ENCODE data around the gene IFFO2. TPM values are rescaled to one million over a fixed set of nuclear protein-coding genes. Genes with fewer than 3 reads are reported as not detected.

IFFO2 gene
- total and polyA plus RNA-seq, 2 of the 13 experiments (the other 11 are each of a cell fraction or from before 2014, with no cell fraction given), result 7.3 to 16.7 TPM

DNA sequence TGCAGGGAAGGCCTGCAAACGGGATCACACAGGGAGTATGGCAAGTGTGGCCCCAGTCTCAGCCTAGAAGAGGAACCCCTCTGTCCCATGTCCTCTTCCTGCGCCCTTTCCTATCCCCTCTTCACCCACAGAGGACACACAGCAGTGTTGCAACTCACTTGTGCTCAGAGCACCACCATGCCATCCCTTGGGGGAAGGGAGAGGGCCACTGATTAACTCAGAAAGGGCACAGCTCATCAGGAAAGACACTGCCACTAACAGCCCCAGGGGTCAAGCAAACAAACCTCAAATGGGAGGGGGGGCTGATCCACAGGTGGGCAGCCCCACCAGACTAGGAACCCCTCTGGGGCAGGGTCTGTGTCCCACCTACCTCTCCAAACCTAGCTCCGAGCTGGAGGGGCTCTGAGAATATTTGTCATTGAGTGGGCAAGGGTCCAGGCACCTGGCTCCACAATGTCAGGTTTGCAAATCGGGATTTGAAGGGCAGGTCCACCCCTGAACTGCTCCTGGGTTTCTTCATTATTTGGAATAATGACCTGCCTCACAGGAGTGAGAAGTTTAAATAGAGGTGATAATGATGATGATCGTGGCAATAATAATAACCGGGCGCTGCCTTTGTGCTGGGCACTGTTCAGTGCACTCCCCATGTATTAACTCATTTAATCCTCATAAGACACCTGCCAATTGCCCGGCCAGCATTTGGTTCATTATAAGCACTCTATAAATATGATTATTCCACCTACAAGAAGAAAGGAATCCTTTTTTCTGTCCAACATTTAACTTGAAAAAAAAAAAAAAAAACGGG lies 55.1 kb downstream of the IFFO2 start (continued):
- peak; percentile 75 for TF ChIP-seq AHDC1 (CRISPR knock-in tag; IDR thresholded peaks at IDR 0.05; ENCODE audit: borderline replicate concordance)
- TF ChIP-seq ZNF7 (CRISPR knock-in tag; IDR thresholded peaks at IDR 0.05), result no peak
- TF ChIP-seq CHD2 (IDR thresholded peaks at IDR 0.05; ENCODE audit: low read depth, low read length), result peak; percentile 31; the same call in 1 of the 2 replicates
- no peak for TF ChIP-seq ZKSCAN1 (IDR thresholded peaks at IDR 0.05; ENCODE audit: low read length)
- no peak for TF ChIP-seq CBX2 (IDR thresholded peaks at IDR 0.05; ENCODE audit: low read depth, low read length)
- no peak for TF ChIP-seq CBX2 (CRISPR knock-in tag; IDR thresholded peaks at IDR 0.05; ENCODE audit: low read depth)
- TF ChIP-seq, protein P1, sequence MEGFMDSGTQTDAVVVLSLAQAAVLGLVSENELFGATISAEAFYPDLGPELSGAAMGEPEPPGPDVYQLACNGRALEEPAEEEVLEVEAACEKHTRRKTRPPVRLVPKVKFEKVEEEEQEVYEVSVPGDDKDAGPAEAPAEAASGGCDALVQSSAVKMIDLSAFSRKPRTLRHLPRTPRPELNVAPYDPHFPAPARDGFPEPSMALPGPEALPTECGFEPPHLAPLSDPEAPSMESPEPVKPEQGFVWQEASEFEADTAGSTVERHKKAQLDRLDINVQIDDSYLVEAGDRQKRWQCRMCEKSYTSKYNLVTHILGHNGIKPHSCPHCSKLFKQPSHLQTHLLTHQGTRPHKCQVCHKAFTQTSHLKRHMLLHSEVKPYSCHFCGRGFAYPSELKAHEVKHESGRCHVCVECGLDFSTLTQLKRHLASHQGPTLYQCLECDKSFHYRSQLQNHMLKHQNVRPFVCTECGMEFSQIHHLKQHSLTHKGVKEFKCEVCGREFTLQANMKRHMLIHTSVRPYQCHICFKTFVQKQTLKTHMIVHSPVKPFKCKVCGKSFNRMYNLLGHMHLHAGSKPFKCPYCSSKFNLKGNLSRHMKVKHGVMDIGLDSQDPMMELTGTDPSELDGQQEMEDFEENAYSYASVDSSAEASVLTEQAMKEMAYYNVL (CRISPR knock-in tag; IDR thresholded peaks at IDR 0.05; ENCODE audit: borderline replicate concordance), result peak; percentile 90; the same call in 1 of the 2 replicates
- no peak for TF ChIP-seq NFE2 (CRISPR knock-in tag; IDR thresholded peaks at IDR 0.05)
- no peak for TF ChIP-seq ZFAT (CRISPR knock-in tag; conservative IDR thresholded peaks at IDR 0.05)
- no peak; the same call in 1 of the 2 replicates for TF ChIP-seq THAP11 (CRISPR knock-in tag; IDR thresholded peaks at IDR 0.05)
- TF ChIP-seq ZNF549 (CRISPR knock-in tag; IDR thresholded peaks at IDR 0.05), result no peak
- peak; percentile 68 for TF ChIP-seq SPEN (CRISPR knock-in tag; IDR thresholded peaks at IDR 0.05; ENCODE audit: low read depth)
- TF ChIP-seq NBN (conservative IDR thresholded peaks at IDR 0.05), result no peak
- TF ChIP-seq HDAC6 (IDR thresholded peaks at IDR 0.05; ENCODE audit: low read depth, low read length), result no peak
- peak; percentile 39; the same call in 1 of the 2 replicates for TF ChIP-seq ZFY (CRISPR knock-in tag; IDR thresholded peaks at IDR 0.05)
- TF ChIP-seq SMAD1 (CRISPR knock-in tag; IDR thresholded peaks at IDR 0.05; ENCODE audit: borderline replicate concordance, low read depth), result no peak
- peak; percentile 85 for TF ChIP-seq BCL6 (CRISPR knock-in tag; IDR thresholded peaks at IDR 0.05)
- TF ChIP-seq HMGA1 (CRISPR knock-in tag; conservative IDR thresholded peaks at IDR 0.05), result no peak
- no peak for TF ChIP-seq ZSCAN12 (CRISPR knock-in tag; IDR thresholded peaks at IDR 0.05)
- TF ChIP-seq SNAPC2 (CRISPR knock-in tag; IDR thresholded peaks at IDR 0.05), result no peak
- TF ChIP-seq ZKSCAN8 (CRISPR knock-in tag; IDR thresholded peaks at IDR 0.05; ENCODE audit: borderline replicate concordance), result peak; percentile 80; the same call in 1 of the 2 replicates
- TF ChIP-seq ZFX (CRISPR knock-in tag; IDR thresholded peaks at IDR 0.05; ENCODE audit: low read depth), result peak; percentile 59; the same call in 1 of the 2 replicates
- no peak for TF ChIP-seq MTA3 (CRISPR knock-in tag; IDR thresholded peaks at IDR 0.05)
- TF ChIP-seq FOXK2 (IDR thresholded peaks at IDR 0.05), result no peak
